ENCODE measurements around the gene BOD1L1. TPM values are rescaled to one million over a fixed set of nuclear protein-coding genes. Genes with fewer than 3 reads are reported as not detected.

Gene BOD1L1
- total RNA-seq, 4 donors from 2014 or later: 41.0 to 113 (median 49.2) TPM

DNA sequence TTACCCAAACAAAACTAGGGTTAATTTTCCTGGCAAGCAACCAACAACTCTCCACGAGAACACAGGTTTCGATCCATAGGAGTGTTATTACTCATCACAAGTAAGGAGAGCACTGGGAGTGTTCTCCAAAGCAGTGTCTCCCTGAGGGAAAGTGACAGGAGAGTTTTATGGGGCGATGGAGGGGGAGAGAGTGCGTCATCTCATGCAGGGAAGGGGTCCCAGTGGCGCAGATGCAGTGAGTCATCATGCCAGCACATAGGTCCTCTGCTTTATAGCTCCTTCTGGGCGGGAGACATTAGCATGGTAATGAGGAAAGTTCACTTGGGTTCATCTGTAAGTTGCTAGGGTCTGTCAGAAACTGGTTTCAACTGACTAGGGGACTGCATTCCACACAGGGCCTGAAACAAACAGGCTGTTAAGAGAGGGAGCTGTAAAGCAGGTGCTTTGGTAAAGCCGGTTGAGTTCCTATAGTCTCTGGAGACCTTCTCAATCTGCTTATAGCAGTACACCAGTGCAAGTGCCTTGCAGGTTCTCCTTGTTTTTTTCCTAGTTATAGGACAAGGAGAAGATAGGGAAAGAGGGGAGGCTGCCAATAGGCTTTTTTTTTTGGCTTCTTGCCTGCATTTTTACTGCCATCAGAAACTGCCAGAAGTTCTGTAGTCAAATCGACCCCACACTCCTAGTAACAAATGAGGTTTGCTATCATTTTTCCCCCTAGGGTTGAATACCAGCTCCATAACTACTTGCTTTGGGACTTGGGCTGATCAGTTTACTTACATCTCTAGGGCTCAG, 12.8 kb upstream of the BOD1L1 start:
- Histone ChIP-seq H3K4me1 (no peaks in the 10 kb centered on the region), H3K27me3 (no peaks in the 10 kb centered on the region), H3K4me3 (no peak overlapping the region), H3K36me3 (no peaks in the 10 kb centered on the region), H3K9me3 (no peaks in the 10 kb centered on the region), H3K27ac (no peak overlapping the region)
- TF ChIP-seq, protein P1, sequence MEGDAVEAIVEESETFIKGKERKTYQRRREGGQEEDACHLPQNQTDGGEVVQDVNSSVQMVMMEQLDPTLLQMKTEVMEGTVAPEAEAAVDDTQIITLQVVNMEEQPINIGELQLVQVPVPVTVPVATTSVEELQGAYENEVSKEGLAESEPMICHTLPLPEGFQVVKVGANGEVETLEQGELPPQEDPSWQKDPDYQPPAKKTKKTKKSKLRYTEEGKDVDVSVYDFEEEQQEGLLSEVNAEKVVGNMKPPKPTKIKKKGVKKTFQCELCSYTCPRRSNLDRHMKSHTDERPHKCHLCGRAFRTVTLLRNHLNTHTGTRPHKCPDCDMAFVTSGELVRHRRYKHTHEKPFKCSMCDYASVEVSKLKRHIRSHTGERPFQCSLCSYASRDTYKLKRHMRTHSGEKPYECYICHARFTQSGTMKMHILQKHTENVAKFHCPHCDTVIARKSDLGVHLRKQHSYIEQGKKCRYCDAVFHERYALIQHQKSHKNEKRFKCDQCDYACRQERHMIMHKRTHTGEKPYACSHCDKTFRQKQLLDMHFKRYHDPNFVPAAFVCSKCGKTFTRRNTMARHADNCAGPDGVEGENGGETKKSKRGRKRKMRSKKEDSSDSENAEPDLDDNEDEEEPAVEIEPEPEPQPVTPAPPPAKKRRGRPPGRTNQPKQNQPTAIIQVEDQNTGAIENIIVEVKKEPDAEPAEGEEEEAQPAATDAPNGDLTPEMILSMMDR (IDR thresholded peaks at IDR 0.05): no peak
- TF ChIP-seq POLR2A (IDR thresholded peaks at IDR 0.05): no peak
- DNase-seq: no peak

DNA sequence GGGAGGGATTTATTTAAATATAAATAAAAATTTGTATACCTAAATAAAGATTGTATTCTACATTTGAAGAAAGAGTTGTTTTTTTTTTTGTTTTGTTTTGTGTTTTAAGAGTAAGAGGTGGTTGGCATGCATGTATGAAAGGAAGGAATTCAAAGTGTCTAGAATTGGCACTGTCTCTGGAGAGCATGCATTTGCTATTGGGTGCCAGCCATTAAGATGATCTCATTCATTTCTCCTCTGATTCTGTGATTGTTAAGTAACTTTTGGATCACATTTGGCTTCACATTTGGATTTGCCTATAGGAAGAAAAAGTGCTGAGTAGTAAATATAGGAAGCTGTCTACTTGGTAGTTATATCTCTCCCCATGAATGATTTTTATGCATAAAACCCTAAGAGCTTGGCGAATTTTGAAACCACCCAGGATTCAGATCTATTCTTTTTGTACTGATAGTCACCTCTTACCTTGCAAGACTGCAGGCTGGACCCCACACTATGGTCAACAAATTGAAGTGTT, 7.8 kb upstream of the BOD1L1 start:
- Histone ChIP-seq H3K27me3 (no peaks in the 10 kb centered on the region), H3K4me3 (no peak overlapping the region), H3K36me3 (no peaks in the 10 kb centered on the region), H3K27ac (no peak overlapping the region), H3K4me1 (no peaks in the 10 kb centered on the region), H3K9me3 (no peaks in the 10 kb centered on the region)
- no peak for DNase-seq
- TF ChIP-seq POLR2A (IDR thresholded peaks at IDR 0.05): no peak
- TF ChIP-seq, protein P1 (IDR thresholded peaks at IDR 0.05): no peak

DNA sequence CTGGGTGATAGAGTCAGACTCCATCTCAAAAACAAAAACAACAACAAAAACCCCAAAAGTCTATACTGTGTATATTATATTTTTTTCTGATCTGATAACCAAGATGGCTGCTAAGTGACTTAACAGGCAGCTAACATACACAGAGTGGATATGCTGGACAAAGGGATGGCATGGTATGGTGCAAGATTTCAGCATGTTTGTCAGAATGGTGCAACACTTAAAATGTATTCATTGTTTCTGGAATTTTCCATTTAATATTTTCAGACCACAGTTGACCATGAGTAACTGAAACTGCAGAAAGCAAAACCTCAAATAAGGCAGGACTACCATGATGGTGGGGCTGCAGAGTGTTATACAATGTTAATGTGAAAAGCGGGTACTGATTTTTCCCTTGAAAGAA, 6.1 kb upstream of the BOD1L1 start:
- no peak overlapping the region for H3K27ac ChIP-seq
- no peak for TF ChIP-seq POLR2A (IDR thresholded peaks at IDR 0.05)
- TF ChIP-seq, protein P1 (IDR thresholded peaks at IDR 0.05): no peak
- no peak for DNase-seq

DNA sequence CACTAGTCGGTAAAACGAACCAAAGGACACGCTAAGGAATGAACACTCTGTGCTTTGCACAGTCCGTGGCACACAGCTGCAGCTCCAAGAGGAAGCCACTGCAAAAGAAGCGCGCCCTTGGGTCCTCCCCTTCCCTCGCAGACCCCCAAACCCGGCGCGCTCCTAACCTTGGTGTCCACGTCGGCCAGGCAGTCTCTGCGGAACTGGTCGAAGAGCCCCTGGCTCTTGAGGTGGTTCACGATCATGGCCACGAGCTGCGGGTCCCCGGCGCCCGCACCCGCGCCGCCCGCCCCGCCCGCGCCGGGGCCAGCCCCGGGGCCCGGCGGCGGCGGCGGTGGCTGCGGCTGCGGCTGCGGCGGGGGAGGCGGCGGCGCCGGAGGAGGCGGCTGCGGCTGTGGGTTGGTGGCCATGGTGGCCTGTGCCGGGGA, 333 bp downstream of the BOD1L1 start:
- H3K36me3 ChIP-seq: no peaks in the 10 kb centered on the region
- peak overlapping the region; percentile 71 to 96 (median 74) for H3K4me3 ChIP-seq
- no peak for TF ChIP-seq POLR2A (IDR thresholded peaks at IDR 0.05)
- TF ChIP-seq, protein P1 (IDR thresholded peaks at IDR 0.05): no peak
- no peaks in the 10 kb centered on the region for H3K27me3 ChIP-seq
- H3K4me1 ChIP-seq: peaks cover 0 to 27% (median 2%) of the 10 kb centered on the region in 4 donors
- DNase-seq: peak in 2 of 3 donors; percentile 32 to 49
- no peaks in the 10 kb centered on the region for H3K9me3 ChIP-seq
- H3K27ac ChIP-seq: peak overlapping the region; percentile 89 to 96 (median 92)

More for the DNA sequence above, 6.1 kb upstream of the BOD1L1 start:
- H3K36me3 ChIP-seq: no peaks in the 10 kb centered on the region
- no peaks in the 10 kb centered on the region for H3K9me3 ChIP-seq
- no peak overlapping the region for H3K4me3 ChIP-seq
- no peaks in the 10 kb centered on the region for H3K27me3 ChIP-seq
- H3K4me1 ChIP-seq: peaks cover 0 to 3% (median 0%) of the 10 kb centered on the region in 4 donors

DNA sequence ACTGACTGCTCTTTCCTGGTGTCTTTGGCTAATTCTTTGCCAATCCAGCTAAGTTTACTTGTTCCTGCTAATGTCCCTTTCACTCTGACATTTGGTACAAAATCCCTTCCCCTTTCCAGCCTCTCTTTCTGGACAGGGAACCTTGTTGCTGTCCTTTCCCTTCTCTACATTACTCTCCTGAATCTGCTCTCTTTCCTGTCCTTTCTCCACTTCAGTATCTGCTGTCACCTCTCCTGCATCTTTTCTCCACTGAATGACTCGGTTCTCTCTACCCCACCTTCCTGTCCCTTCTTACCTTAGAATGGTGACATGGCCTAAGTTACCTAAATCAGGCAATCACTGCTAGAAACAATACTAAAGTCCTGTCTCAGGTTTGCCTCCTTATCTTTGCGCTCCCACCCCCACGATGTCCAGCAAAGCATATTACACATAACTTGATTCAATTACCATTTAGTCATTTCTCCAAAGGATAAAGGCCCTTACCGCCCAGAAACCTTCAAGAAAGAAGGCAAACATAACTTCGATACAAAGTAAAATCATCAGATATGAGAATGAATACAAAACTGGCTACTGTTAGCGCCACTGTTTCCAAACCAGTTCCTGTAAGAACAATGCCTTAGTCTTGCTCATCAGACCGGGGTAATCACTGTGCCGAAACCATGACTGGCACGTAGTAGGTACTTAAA, 890 bp downstream of the BOD1L1 start:
- peak overlapping the region; percentile 89 to 96 (median 92) for H3K27ac ChIP-seq
- H3K4me3 ChIP-seq: peak overlapping the region; percentile 71 to 96 (median 74)
- no peaks in the 10 kb centered on the region for H3K27me3 ChIP-seq
- no peaks in the 10 kb centered on the region for H3K36me3 ChIP-seq
- H3K4me1 ChIP-seq: peaks cover 0 to 27% (median 2%) of the 10 kb centered on the region in 4 donors
- TF ChIP-seq, protein P1 (IDR thresholded peaks at IDR 0.05): no peak
- TF ChIP-seq POLR2A (IDR thresholded peaks at IDR 0.05): no peak
- DNase-seq: no peak
- no peaks in the 10 kb centered on the region for H3K9me3 ChIP-seq

Measured in Peyer's patch (tissue), 4 donors.